GM21515 (cell line): Measurements from ENCODE around the gene ST6GALNAC5.

ENCODE experiments used
- ATAC-seq: cut with Tn5 transposase; IDR thresholded peaks from one replicate; pipeline ENCODE4 v1.9.1; 2021; ENCODE audit not compliant: unreplicated experiment

Gene ST6GALNAC5

GRCh38 chr1:77096496-77097255 lies 229.4 kb downstream of the ST6GALNAC5 start:
- no peak for ATAC-seq

- ATAC-seq: no peak
Observed at GRCh38 chr1:77100875-77101274, 233.6 kb downstream of the ST6GALNAC5 start.

- no peak for ATAC-seq
Observed at GRCh38 chr1:77103486-77103885, 236.2 kb downstream of the ST6GALNAC5 start.

GRCh38 chr1:77104672-77105071 lies 237.4 kb downstream of the ST6GALNAC5 start:
- ATAC-seq: no peak
